GM19193 (cell line): Measurements from ENCODE around the gene RFX2.

Experiments used
- POLR2A ChIP-seq: IDR thresholded peaks from 4 replicates; pipeline ENCODE4 v1.6.1; 2011; ENCODE audit not compliant: insufficient read depth, insufficient read length; ENCODE audit errors: extremely low read depth

RFX2 gene

DNA sequence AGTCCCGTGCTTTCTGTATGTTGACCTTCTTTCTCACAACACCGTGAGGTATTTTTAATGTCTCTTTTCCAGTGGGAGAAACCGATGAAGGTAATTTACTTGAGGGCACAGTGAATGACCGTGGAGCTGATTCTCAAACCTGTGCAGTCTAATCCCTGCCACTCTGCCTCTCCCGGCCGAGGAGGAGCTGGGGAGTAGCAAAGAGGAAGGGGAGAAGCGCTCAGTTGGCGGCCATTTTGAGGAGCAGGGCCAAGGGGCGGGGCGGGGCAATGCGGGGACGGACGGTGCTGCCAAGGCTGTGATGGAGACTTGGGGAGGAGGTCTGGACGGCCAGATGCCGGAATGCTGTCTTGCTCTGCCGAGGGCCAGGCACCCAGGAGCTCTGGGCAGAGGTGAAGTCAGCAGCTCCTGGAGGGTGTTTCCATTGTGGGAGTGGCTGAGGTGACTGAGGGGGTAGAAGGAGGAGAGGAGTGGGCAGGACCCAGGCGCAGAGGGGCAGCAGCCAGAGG is 120.0 kb downstream of the RFX2 start:
- TF ChIP-seq POLR2A, result no peak

DNA sequence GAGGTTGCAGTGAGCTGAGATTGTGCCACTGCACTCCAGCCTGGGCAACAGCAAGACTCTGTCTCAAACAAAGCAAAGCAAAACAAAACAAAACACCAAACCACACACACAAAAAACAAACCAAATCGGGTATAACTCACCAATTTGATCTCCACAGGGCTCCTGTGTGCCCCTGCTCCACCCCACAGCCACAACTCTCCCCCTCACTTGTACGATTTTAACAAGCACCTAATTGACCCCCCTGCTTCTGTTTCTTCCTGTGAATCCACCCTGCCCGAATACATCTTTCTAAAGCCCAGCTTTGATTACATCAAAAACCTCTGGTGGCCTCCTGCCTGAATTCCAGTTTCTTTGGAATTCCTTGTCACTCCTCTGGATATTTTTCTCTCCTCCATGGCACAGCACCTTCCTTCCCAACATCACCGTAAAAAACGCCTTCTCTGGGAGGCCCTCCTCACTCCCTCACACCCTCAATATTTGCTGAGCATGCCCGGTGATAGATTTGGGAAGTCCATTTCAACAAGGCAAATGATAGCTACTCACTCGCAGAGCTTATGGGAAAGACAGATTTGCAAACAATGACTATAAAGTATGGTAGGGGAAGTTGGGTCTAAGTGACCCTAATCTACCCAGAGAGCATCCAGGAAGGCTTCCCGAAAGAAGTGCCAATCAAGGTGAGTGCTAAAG is 120.8 kb downstream of the RFX2 start:
- TF ChIP-seq POLR2A, result no peak

DNA sequence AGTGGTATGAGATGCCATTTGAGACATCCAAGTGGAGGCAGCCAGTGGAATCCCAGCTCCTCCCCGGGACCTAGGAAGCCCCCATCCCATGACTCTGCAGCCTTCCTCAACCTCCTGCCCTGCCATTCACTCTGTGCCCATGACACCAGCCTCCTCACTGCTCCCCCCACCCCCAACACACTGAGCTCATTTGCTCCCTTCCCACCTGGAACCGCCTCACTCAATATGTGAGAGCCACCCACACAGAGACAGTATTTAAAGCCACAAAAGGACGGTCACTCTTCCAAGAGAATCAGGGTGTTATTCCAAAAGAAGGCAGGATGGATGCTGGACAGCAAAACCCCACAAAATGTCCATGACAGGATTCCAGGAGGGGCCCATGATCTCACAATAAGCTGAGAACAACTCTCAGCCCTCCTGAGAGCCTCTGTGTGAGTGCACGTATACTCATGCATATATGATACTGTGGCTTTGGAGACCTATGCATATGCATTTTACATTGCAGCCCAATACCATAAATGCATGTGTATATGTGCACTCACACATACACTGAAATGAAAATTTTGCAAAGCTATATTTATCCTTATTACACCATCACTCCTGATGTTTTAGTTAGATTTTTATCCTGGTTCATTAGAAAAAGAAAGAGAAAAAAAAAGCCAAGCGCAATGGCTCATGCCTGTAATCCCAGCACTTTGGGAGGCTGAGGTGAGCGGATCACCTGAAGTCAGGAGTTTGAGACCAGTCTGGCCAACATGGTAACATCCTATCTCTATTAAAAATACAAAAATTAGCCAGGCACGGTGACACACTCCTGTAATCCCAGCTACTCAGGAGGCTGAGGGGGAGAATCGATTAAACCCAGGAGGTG is 121.5 kb downstream of the RFX2 start:
- TF ChIP-seq POLR2A, result no peak

DNA sequence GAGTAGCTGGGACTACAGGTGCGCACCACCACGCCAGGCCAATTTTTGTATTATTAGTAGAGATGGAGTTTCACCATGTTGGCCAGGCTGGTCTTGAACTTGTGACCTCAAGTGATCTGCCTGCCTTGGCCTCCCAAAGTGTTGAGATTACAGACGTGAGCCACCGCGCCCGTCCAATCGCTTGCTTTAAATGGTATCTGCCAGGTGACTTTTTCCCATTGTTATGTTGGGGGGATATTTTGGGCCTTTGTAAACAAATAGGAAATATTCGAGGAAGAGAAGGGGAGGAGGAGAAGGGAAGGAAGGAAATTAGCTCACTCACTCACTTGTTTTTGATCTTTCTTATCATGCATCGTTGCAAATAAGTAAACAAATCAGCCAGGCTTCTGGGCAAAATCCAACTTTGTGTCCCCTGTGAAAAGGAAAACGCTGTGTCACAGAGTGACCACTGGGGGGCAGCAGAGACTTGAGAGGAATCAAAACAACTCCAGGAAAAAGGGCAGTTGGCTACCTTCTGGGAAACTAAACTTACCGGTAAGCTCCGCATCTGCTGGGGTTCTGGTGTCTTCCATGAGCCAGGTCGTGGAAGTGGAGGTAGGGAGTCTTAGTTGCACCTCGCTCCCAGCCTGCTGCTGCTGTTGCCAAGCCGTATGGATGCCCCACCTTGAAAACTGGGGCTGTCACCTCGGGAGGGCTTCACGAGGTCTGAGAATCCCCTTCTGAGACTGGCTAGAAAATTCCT is 123.1 kb downstream of the RFX2 start:
- TF ChIP-seq POLR2A, result no peak

DNA sequence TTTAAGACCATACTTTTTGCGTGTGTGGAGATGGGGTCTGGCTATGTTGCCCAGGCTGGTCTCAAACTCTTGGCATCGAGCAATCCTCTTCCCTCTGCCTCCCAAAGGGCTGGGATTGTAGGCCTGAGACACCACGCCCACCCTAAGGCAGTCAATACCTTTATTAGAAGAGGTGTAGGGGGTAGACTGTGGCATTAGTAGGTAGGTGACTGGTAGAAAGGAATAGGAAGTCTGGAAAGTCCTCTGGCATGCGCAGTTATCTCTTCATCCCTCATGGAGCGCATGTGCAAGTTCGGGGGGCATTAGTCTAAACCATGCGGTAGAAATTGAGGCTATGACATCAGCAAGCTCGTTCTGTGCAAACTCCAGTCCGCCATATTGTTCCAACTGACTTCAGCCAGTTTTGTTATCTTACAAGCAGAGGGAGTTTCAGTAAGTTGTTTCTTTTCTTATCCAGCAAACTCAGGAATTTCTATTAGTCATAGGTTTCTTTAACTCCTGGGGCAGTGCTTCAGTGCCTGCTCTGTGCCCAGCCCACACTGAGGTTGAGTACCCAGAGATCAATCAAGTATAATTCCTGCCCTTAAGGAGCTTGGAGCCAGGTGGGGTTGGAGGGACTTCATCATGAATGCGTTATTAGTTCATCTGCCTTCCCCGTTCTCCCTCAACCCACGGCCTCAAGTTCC is 125.1 kb downstream of the RFX2 start:
- no peak for TF ChIP-seq POLR2A

DNA sequence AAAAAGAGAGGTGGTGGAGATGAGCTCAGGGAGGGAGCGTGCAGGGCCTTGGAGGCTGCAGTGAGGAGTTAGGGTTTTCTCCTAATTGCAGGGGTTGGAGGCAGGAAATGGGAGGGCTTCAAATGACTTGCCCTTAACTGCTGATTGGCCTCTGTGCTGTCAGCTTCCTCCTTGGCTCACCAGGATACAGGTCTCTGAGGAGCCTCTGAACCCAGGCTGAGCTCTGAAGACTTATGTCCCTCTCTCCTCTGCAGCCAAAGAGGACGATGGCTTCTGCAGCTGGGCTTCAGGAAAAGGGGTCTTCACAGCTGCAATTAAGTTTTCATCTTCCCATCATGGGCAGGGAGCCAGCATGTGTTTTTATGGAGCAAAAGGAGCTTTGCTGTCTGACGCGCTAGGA is 125.7 kb downstream of the RFX2 start:
- no peak for TF ChIP-seq POLR2A

DNA sequence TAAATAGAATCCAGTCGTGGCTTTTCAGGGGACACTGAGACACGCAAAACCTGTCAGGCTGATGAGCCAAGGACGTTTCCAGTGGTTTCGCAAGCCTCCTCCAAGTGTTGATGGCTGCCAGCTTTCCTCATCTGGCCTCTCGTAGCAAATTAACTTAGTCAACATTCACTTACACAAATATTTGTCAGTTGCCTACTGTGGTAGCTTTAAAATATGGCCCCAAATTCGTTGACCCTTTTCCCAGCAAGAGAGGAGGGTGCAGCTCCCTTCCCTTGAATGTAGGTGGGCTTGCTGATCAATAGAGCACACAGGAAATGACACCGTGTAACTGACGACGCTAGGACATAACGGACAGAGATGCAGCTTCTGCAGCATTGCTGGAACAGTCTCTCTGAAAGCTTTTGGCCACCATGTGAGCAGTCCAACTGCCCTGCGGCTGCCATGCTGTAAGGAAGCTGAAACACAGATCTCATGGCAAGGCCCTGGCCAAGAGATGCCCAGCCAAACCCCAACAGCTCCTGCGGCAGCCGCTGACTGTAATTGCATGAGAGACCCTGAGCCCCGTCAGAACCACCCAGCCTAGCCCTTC is 126.8 kb downstream of the RFX2 start:
- TF ChIP-seq POLR2A, result no peak

DNA sequence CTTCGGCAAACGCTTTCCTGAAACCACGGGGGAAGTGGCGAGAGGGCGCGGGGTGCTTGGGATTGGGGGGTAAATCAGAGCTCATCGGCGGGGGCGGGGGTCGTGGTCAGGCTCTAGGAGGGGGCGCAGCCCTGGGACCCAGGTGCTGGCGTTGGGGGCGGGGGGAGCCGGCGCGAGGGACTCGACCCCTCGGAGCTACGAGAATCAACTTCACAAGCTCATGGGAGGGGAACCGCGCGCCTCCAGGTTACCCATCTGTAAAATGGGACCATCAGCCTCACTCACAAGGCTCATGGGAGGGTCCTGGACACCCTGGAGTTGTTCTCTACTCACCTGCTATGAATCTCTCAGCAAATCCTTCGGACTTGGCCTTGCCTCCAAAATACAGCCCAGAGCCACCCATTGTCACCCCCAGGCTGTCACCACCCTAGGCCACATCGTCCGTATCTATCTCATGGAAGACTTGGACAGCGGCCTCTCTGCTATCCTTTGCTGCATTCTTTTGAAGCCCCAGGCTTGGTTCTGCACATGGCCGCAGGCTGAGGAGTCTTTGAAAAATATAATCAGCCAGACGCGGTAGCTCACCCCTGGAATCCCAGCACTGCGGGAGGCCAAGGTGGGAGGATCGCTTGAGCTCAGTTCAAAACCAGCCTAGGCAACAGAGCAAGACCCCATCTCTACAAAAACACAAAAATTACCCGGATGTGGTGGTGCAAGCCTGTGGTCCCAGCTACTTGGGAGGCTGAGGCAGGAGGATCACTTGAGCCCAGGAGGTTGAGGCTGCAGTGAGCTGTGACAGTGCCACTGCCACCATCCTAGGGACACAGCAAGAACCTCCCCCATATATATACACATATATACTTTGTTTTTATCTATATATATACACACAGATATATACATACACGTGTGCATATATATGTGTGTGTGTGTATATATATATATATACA is 131.4 kb downstream of the RFX2 start:
- no peak for TF ChIP-seq POLR2A

DNA sequence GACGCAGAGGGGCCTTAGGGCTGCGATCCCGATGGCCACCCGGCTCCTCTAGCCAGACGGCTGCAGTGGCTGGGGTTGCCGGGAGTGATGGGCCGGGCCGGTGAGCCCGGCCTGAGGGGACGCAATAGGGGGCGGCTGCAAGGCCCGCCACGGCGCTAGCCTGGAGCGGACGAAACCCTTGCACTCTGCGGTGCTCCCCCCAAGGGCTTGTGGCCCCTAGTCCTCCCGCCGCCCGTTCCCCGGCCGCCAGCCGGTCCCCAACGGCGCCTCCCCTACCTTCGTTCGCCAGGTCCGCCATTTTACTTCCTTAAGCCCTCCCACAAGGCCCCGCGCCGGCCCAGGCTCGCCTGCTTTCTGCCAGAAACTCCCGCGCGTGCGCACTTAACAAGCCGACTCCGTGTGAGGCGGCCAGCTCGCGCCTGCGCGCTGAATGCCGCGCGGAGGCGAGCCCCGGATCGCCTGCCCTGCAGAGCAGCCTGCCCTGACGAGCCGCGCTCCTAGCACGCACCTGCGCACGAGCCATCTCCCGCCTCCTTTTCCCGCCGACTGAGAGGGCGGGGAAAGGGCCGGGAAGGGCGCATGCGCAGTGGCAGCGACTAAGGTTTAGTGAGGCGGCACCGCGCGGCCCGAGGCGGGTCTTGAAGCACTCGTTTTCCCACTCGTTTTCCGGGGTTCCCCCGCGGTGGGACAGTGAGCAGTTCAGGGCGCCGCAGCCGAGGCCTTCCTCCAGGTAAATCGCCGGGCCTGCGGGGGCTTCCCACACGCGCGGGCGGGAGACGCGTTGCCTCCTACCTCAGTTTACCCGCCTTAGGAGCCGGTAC is 132.3 kb downstream of the RFX2 start, which contains the start of gene RANBP3:
Gene RANBP3, minus strand, starts transcription at position 356 of the 821 bp plus-strand sequence. Its CDS starts 58 bp downstream, at position 298.
- TF ChIP-seq POLR2A, result peak; percentile 86

DNA sequence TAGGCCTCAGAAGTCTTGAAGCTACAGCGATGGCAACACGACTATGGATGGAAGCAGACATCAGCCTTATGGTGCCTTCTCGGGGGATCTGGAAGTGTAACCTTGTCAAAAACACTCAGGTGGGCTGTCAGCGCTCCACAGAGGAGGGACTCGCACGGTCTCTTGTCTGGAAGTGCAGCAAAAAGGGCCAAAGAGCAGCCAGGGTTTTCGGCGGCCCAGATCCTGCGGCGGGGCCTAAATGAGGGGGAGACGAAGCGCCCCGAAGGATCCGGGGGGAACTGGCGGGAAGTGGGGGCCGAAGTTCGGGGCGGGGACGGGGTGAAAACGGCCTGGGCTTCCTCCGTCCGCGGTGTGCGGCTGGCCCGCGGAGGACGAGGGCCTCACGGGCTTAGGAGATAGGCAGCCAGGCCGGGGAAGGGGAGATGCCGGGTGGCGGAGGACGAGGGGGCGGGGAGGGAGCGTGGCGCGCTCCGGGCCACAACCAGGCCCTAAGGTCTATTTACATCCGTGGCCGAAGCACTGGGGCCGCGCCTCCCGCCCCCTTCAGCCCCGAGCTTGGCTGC is 133.0 kb downstream of the RFX2 start:
- no peak for TF ChIP-seq POLR2A

DNA sequence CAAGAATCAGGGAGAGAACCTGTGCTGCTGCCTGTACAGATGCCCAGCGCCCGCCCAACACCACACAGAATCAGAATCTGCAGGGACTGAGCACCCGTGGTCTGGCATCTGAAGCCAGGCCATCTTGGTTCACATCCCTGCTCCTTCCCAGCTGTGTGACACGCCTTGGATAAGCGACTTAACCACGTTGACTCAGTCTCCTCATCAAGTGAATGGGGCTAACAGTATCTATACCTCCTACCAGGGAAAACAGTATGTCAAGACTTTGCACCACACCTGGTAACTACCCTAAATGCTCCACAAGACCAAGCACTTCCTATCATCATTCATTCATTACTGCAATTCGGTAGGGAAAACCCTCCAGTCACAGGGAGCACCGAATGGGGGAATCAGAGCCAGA is 133.5 kb downstream of the RFX2 start:
- TF ChIP-seq POLR2A, result no peak

DNA sequence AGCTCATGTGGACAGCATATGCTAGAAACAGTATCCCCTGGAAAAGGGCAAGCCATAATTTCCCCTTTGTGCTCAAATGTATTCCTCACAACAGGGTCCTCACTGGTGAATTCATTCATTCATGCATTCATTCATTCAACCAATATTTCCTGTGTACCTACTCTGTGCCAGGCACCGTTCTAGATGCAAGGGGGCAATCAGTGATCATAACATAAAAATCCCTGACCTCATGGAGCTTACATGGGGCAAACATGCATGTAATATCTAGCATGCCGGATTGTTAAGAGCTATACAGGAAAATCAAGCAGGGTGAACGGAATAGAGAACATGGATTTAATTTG is 134.9 kb downstream of the RFX2 start:
- no peak for TF ChIP-seq POLR2A

DNA sequence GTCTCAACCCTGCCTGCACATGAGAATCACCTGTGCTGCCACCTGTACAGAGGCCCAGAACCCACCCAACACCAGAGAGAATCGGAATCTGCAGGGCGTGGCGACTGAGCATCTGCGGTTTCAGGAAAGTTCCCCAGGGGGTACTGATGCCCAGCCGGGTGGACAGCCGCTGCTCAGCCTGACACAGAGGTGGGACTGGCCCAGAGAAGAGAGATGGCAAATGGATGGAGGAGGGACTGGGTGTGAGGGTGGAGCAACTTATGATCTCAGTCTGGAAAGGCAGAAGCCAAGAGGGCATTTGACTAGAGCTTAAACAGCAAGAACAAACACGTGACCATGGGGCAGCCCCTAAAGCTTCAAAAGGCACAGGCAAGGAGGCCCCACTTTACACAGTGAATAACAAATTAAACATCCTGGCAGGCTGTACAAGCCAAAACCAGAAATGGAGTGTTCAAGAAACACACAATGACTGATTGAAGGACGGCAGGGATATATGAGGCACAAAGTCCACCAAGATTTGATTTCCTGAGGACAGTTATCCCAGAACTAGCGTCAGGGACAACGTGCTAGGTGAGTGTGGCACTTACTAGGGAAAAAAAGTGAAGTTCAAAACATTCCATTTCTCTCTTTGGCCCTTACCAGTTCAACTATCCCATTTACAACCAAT is 135.4 kb downstream of the RFX2 start:
- no peak for TF ChIP-seq POLR2A
